Measurements from ENCODE around the gene MAGI1. TPM values are rescaled to one million over a fixed set of nuclear protein-coding genes. Genes with fewer than 3 reads are reported as not detected.

The MAGI1 gene
- total and polyA plus RNA-seq, 10 donors = 3.5 to 104 (median 62.3) TPM

GRCh38 chr3:65356331-65357248 lies 682.1 kb downstream of the MAGI1 start:
- Histone ChIP-seq H3K9me3 (peaks cover 0 to 3% (median 0%) of the 10 kb centered on the region in 8 donors), H3K4me1 (no peaks in the 10 kb centered on the region), H3K36me3 (peaks cover 0 to 31% (median 0%) of the 10 kb centered on the region in 6 donors), H3K4me3 (peak overlapping the region in 3 of 8 donors; percentile 11 to 19 (median 12)), H3K27me3 (replicated peaks in 1 of 7) (peaks cover 0 to 18% (median 7%) of the 10 kb centered on the region in 7 donors), H3K27ac (no peak overlapping the region)
- TF ChIP-seq POLR2AphosphoS5 (IDR thresholded peaks at IDR 0.05) (peak in 1 of 3 donors; percentile 58), POLR2A (IDR thresholded peaks at IDR 0.05) (no peak)
- no peak for DNase-seq
- intact Hi-C loops (cut with DNase I; ENCODE audit: low total_unique reads) = no loop called here
- 30 to 58% (median 37%) methylated on average over 72 to 74 of the region's 74 CpGs for WGBS, 5 donors

- TF ChIP-seq POLR2AphosphoS5 (IDR thresholded peaks at IDR 0.05) (no peak), CTCF (IDR thresholded peaks at IDR 0.05 in 8 of 11, conservative IDR thresholded peaks at IDR 0.05 in 3 of 11) (no peak), POLR2A (IDR thresholded peaks at IDR 0.05) (no peak)
- DNase-seq = no peak
- H3K4me1 ChIP-seq = no peaks in the 10 kb centered on the region
- intact Hi-C loops (cut with DNase I; ENCODE audit: low total_unique reads) = no loop called here
- peaks cover 0 to 18% (median 7%) of the 10 kb centered on the region in 7 donors for H3K27me3 ChIP-seq (replicated peaks in 1 of 7)
- no peak overlapping the region for H3K4me3 ChIP-seq
- H3K27ac ChIP-seq = no peak overlapping the region
- peaks cover 0 to 14% (median 0%) of the 10 kb centered on the region in 6 donors for H3K36me3 ChIP-seq
- 85 to 91% (median 88%) methylated on average over 4 of the region's 4 CpGs for WGBS, 5 donors
- H3K9me3 ChIP-seq = no peaks in the 10 kb centered on the region
Measured at GRCh38 chr3:65354880-65355279, 683.8 kb downstream of the MAGI1 start.

- H3K4me1 ChIP-seq = no peaks in the 10 kb centered on the region
- no peaks in the 10 kb centered on the region for H3K9me3 ChIP-seq
- peaks cover 0 to 18% (median 7%) of the 10 kb centered on the region in 7 donors for H3K27me3 ChIP-seq (replicated peaks in 1 of 7)
- no peak for TF ChIP-seq POLR2AphosphoS5 (IDR thresholded peaks at IDR 0.05)
- no peak for TF ChIP-seq POLR2A (IDR thresholded peaks at IDR 0.05)
- TF ChIP-seq CTCF (IDR thresholded peaks at IDR 0.05 in 8 of 11, conservative IDR thresholded peaks at IDR 0.05 in 3 of 11) = no peak
- H3K36me3 ChIP-seq = peaks cover 0 to 12% (median 0%) of the 10 kb centered on the region in 6 donors
- intact Hi-C loops (cut with DNase I; ENCODE audit: low total_unique reads) = no loop called here
- WGBS, 5 donors = 57 to 82% (median 78%) methylated on average over 2 of the region's 2 CpGs
- no peak for DNase-seq
- no peak overlapping the region for H3K27ac ChIP-seq
- H3K4me3 ChIP-seq = no peak overlapping the region
Measured at GRCh38 chr3:65352951-65353350, 685.8 kb downstream of the MAGI1 start.

- no peak for DNase-seq
- 84 to 90% (median 86%) methylated on average over 4 of the region's 4 CpGs for WGBS, 5 donors
- Histone ChIP-seq H3K27ac (no peak overlapping the region), H3K4me3 (no peak overlapping the region), H3K27me3 (replicated peaks in 1 of 7) (peaks cover 0 to 10% (median 5%) of the 10 kb centered on the region in 7 donors), H3K9me3 (no peaks in the 10 kb centered on the region), H3K4me1 (no peaks in the 10 kb centered on the region), H3K36me3 (peaks cover 0 to 10% (median 0%) of the 10 kb centered on the region in 6 donors)
- TF ChIP-seq POLR2AphosphoS5 (IDR thresholded peaks at IDR 0.05) = no peak
- TF ChIP-seq POLR2A (IDR thresholded peaks at IDR 0.05) = no peak
- intact Hi-C loops (cut with DNase I; ENCODE audit: low total_unique reads) = no loop called here
Measured at GRCh38 chr3:65351753-65352152, 687.0 kb downstream of the MAGI1 start.
